ENCODE measurements around the gene LIMS1.
"Not testable (repeated sequence)": the region's sequence is repeated elsewhere in the genome, so short reads cannot be mapped to it uniquely, and the experiment has no call there.

The LIMS1 gene

DNA sequence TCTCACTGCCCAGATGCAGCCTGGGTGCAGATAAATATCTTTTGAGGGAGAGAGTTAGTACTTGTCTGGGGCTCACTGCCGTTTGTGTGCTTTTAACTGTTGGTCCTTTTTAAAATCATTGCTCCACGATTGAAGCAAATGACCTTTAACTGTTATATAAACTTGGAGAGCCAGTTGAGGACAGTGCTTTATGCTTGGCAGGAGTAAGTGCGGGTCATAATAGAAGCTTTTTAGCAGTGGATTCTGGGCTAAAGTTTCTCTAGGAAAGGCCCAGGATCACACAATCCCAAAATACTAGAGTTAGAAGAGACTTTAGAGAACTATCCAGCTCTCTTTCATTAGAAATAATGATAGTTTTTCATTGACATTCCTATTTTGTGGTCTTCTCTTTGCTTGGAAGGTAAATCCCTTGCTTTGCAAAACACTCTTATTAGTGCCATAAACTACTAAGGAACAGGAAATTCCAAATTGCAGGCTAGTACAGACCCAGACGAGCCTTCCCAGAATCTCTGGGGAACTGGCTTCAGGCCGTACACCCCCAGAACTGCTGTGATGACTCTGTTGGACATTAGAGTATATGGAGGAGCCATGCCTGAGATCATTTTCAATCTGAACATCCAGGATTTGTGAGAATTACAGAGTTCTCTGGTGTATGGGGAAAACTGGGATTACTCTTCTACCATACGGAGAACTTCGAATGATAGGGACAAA, 19.1 kb downstream of the LIMS1 start:
- no peak for DNase-seq

DNA sequence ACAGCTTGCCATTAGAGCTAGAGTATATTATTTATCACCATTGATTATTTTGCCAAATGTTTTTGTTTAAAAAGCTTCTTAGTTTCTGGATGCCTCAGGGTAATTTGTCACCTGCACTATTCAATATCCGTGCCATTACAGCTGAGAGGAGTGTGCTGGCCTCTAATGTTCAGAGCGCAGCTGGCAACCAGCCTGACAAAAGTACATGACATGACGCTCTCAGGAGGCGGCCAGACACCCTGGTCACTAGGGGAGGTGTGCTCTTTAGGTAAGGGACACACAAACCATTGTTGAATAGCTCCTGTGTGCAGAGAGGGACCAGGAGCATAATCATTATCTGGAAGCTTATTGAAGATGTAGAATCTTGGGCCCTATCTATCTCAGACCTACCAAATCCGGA, 20.3 kb downstream of the LIMS1 start:
- DNase-seq: no peak

DNA sequence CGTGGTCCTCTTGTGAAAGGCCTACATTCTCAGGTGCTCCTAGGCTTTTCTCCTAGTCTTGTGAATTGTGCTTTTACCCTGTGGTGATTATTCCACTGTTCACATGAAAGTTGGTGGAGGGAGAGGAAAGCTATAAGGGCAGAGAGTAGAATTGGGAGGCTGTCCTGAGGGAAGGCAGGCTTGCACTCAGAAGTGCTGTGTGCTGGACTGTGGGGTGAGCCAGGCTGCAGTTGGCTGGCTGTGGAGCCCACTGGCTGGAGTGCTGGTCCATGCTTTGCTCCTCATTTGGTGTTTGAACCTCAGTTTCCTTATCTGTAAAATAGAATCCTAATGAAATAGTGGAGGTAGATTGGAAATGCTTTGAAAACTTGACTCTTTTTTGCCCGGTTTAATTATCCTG, 21.3 kb downstream of the LIMS1 start:
- DNase-seq: no peak

DNA sequence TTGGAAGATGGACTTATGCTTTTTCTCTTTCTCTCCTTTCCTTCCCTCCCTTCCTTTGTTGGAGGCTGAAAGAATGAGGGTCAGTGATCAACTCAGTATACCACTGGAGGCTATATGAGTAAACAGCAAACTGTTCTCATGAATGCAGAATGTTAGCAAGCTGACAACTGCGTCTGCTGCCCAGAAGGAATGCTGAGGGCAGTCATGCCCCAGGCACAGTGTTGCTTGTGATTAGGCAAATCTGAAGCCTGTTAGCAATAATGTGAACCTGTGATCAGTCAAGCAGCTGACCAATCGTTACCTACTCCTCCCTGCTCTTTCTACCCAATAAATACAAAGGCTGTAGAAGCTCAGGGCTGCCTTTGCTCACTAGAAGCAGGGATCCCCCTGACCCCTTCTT, 22.3 kb downstream of the LIMS1 start:
- not testable (repeated sequence) for DNase-seq

DNA sequence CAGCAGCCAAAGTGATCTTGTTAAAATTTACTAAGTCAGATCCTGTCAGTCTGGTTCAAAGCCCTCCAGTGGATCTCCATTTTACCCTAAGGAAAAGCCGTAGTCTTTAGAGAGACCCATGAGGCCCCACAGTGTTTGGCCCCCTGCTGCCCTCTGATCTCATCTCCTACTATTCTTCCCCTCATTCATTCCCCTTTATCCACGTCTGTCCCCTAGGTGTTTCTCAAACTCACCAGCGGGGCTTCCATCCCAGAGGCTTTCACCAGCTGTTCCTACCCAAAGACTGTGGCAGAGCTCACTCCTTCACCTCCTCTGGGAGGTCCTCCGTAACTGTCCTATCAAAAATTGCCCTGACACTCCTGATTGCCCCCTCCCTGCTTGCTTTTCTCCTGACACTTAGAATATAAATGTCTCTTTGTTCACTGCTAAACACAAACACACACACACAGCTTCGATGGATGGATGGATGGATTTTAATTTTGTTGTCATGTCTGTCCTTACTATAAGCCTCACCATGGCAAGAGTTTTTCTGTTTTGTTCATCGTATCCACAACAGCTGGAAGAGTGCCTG, 26.1 kb downstream of the LIMS1 start:
- no peak for DNase-seq

DNA sequence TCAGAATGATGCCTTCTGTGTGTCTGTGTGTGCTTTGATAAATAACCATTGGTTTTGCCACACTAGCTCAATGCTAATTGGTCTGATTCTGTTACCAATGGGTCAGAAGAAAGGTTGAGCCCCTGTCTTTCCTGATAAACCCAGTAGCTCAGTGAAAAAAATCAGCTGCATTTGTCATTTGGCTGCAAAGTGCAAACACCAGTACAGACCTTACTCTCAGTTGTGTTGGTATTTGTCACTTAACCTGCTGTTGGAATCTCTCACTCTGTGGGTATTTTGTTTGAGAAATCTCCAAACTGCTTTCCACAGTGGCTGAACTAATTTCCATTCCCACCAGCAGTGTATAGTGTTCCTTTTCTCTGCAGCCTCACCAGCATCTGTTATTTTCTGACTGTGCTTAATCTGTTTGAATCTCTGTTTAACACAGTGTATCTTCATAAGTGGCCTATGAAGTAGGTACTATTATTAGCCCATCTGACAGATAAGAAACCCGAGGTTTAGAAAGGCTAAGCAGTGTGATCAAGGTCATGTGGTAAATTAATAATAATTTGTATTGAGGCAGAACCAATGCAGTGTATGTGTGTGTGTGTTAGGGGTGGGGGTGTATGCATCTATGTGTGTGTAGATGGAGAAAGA, 26.7 kb downstream of the LIMS1 start:
- no peak for DNase-seq

DNA sequence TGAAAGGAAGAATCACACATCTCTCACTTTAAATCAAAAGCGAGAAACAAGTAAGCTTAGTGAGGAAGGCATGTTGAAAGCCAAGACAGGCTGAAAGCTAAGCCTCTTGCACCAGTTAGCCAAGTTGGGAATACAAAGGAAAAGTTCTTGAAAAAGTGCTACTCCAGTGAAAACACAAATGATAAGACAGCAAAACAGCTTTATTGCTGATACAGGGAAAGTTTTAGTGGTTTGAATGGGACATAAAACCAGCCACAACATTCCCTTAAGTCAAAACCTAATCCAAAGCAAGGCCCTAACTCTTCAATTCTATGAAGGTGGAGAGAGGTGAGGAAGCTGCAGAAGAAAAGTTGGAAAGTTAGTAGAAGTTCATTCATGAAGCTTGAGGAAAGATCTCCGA, 28.0 kb downstream of the LIMS1 start:
- no peak for DNase-seq

DNA sequence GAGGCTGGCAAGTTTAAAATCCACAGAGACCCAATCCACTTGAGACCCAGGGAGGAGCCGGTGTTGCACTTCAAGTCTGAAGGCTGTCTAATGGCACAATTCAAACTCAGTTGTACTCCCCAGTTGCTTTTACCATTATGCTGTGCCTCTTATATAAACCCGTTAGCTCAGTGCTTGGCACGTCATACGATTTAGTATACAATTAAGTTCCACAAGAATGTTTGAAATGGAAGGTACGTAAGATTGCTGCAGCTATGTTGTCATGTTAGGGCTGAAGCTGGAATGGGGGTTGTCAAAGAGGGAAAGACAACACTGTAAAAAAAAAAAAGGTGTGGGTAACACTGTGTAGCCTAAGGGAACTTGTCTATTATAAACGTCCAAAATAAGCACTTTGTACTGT, 30.2 kb downstream of the LIMS1 start:
- DNase-seq: no peak

DNA sequence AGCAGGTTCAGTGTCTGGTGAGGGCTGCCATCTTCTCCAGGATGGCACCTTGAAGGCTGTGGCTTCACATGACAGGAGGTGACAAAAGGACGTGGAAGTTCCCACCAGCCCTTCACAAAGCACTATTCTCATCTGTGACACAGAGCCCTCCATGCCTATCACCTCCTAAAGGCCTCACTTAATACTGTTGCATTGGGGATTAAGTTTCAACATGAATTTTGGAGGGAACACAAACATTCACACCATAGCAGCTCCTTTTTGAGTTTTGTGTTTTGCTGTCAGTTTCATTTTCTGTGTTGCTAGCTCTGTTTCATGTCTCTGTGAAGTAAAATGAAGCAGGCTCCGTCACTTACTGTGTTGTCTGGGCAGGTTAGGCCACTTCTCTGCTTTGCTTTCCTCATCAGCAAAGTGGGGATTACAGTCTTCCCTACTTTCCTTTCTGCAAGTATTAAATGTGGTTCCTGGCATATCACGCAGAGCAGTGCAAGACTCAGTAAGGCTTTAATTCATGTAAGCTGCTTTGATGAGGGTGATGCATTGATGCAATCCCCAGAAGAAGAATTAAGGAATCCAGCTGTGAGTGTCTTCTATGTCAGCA, 31.6 kb downstream of the LIMS1 start:
- DNase-seq: no peak

DNA sequence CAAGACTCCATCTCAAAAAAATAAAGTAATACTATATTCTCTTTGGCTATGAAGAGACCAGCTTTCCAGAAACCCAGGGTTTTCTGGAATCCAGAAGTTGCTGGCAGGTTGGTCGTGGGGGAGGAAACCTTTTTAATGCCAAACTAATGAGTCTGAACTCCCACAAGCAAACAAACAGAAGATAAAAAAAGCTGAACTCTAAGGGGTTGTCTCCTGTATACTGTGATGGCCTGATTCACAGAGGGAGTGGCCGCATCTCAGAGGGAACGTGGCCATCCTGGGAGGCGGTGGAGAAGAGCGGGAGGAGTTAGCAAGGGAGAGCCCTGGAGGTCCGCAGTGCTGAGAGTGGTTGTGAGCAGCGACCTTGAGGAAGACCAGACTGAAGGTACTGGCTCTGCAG, 36.1 kb downstream of the LIMS1 start:
- DNase-seq: no peak

DNA sequence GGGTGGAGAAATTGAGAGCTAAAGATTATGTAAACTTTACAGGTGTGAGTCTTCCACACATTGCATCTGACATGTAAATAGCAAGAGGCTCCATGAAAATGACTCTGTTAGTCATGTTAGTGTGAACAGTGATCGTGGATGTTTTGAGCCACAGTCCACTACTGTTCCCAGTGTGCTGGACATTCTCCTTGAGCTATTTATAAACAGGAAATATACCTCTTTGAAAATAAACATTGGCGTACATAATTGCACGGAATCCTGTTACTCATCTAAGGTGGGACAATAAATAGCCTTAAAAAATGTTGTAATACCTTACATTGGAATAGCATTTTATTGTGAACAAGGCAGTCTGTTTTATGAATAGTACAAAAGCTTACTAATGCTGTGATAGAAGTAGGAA, 37.0 kb downstream of the LIMS1 start:
- no peak for DNase-seq

DNA sequence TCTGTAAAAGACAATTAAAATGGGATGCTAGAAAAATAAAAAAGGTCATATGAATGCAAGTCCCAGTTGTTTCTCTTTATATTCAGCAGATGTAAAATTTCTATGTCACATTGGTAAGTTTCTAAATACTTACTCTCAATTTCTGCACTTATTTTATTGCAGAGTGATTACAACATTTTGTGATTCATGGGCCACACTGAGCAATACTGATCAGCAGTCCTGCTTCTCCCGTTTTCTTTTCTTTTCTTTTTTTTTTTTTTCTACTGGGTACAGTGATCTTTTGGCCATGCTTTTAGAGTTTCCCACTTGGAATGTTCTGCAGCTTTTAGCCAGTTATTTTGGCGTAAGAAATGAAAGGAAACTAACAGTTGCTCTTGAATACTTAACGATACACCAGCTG, 38.8 kb downstream of the LIMS1 start:
- DNase-seq: no peak

DNA sequence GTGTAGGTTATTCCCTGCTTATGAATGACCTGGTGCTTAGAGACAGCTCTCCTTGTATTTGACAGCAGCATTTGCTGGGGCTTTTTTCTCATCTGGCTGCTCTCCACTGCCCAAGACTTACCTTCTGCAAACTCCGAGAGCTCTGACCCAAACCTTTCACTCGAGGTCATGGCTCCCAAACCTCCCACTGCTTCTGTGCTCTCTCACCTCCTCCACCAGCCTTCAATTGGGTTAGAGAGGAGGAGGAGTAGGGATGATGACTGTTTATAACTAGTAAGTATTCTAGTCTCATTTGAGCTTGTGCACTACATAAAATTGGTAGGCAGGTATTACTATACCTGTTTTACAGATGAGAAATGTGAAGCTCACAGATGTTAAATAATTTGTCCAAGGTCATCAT, 40.1 kb downstream of the LIMS1 start:
- DNase-seq: no peak

DNA sequence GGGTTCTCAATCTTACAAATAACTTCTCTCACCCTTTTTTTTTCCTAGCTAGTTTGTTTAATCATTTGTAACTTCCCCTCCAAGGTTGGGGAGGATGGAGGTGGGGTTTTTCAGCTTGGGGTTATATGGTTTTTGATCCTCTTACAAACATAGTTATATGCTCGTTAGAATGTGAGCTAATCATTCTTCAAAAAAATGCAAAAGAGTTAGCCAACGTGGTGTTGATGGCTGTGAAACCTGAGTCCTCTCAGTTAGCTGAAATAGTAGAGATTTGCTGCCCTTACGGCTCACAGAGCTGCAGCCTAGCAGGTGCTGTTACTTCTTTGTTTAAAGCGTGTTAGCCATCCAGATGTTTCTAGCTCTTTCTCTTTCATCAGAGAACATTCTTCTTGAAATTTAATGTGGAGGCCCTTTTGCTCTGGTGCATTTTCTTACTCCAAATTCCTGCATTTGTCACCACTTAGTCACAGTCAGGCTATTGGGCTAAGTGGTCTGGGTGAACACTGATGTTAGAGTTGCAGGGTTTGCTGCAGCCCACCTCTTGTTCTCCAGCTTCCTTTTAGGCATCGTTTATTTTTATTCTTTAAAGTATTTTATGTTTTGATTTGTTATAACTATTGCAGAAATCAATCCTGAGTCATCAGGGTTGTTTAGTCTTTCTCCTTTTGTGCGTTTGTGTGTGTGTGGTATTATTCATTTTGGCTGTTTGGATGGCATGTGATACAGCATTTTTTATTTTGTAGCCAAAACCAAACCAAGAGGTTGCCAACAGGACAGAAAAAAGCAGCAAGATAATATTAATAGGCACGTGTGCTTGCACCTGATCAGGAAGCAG, 41.1 kb downstream of the LIMS1 start:
- DNase-seq: no peak

DNA sequence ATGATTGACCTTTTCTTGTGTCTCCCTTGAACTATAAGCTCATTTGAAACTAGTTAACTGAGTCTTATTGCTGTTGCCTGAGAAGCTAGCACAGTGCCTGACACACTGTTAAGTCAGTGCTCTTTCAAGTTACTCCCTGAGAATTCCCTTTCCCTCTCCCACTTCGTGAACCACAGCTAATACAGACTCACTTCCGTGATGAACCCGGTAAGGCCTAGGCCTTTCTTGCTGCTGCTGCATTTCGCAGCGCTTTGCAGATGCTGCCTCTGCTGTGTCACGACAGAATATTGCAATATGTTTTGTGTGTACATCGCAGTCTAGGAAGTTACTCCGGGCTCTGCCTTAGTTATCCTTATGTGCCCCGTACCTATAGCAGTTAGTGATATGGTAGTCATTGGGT, 42.8 kb downstream of the LIMS1 start:
- no peak for DNase-seq

DNA sequence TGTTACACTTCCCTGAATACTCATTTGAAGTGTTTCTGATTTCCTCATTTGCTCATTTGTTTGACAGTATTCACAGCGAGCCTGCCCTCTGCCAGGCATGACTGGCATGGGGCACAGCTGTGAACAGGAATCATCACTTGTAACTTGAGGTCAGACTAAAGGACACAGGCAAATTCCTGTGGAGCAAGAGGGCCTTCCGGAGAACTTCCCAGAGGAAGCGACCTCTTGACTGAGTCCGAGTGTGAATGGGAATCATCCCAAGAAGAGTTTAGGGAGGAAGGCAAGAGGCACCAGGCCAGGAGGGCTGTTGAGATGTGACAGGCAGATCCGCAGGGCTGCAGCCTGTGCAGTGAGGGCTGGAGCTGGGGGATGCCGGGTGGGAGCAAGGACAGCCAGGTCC, 45.4 kb downstream of the LIMS1 start:
- no peak for DNase-seq

DNA sequence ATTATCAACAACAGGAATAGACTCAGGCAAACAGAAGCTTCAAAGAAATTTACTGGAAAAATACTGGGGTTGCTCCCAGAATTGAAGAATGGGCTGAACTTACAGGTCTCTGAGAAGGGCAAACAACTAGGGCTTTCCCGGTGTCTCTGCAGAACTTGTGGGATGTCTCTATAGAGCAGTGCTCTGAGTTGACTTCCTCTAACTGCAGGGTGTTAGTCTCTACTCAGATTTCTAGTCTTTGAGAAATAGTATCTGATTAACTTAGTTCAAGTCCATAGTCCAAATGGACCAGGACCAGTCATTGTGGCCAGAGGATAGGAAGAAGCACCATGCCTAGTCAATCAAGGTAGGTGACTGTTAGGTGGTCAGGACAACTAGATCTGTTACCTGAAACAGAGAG, 45.8 kb downstream of the LIMS1 start:
- no peak for DNase-seq

DNA sequence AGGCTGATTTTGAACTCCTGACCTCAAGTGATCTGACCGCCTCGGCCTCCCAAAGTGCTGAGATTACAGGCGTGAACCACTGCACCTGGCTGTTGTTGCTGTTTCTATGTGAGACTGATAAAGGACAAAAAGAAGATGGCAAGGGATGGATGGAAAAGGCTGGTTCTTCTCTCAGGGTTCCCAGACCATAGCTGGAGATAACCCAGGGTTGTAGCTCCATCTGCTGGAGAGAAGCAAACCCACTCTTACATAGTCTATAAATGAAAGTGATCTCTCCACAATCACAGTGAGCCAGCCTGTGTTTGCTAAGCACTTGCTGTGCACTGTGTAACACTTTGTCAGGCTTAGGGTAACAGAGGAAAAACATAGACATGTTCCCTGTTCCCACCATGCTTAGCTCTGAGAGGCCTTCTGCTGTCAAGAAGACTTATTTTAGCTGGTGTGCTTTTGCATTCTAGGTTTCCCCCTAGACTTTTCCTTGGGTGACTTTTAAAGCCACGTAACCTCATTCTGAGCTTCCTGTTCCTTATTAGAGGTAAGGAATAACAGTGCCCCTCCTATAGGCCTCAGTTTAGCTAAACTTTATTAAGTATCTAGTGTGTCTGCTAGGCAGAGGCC, 49.7 kb downstream of the LIMS1 start:
- DNase-seq: peak; percentile 53 to 83

DNA sequence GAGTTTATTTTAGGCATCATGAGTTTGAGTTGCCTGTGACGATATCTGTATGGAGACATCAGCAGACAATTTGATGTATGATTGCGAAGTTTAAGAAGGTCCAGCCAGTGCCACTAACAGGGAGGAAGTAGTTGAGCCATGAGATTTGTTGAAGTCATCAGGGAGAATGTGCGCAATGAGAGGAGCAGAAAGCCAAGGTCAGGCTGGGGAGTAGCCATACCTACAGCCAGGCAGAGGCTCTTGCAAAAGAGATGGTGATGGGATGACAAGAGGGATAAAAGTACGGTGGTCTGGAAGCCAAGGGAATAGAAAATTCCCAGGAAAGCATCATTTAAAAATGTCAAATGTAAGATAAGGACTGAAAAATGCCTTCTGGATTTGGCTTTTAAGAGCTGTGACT, 51.2 kb downstream of the LIMS1 start:
- no peak for DNase-seq

DNA sequence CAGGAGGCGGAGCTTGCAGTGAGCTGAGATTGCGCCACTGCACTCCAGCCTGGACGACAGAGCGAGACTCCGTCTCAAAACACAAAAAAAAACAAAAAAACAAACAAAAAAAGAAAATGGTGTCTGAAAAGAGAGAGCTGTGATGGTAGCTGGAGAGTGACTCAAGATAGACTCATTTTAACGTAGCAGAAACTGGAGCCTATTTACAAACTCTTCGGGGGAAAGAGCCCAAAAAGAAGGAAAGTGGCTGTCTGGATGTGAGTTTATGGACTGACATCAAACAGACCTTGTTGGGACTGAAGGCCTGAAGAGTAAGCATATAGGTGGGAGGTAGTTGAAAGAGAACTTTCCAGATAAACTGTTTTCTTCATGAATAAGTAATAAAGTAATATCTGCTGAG, 51.8 kb downstream of the LIMS1 start:
- DNase-seq: no peak

DNA sequence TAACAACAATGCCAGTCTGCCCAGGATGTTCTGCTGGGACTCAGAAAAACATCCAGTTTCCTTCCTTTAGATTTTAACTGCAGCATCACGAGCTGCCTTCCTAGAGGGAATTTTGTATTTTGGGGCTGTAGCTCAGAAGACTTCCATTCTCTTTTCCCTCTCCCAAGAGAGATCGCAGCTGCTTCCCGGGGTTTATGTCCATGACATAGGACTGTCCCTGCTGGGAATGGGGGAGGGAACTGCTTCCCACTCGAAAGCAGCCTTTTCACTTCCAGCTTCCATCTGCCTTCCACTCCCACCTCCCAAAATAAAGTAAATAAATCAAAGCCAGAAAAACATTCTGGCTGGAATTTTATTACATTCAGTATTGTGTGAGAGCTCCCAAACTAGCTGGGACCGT, 52.4 kb downstream of the LIMS1 start:
- no peak for DNase-seq

DNA sequence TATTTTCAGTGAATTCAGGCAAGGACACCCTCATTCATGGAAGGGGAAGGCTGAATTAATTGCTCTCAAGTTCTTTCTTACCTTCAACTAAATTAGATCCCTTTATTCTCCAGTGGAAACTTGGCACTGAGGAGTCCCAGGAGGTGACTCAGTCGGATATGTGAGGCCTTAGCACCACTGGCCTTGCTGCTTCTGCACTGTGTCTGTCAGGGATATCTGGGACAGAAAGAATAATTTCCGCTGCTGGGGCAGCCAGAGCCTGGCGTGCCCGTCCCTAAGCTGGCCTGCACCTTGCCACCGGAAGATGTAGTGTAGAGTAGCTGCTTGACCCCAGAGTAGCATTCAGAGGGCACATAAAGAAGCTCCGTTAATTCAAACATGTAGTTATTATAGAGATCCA, 53.4 kb downstream of the LIMS1 start:
- DNase-seq: no peak

All from Kasumi-1 (cell line).